Measurements from ENCODE around the gene LYPD6B. TPM values are rescaled to one million over a fixed set of nuclear protein-coding genes. Genes with fewer than 3 reads are reported as not detected.

The LYPD6B gene
- total RNA-seq, 1 donor from 2014 or later = 0.58 TPM

DNA sequence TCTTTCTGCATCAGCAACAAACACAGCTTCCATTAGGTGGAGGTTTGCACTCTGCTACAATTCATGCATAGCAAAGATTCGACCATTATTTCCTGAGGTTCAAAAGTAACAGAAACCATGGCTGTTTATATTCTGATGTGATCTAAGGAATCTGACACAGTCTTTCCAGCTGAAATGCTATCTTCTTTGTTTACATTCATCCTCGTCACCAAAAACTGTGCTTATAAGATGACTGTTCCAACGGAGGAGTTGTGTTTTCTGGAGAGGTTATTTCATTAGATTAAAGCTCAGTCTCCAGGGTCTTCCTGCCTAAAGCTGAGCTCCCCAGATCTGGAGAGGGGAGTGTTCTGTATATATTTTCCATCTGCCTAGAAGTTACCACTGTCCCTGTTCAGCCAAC, 45.1 kb upstream of the LYPD6B start:
- intact Hi-C loops (cut with micrococcal nuclease) = loop anchor here (10.0 kb wide), 1 partner anchor 209 kb away; no protein-coding TSS in a partner anchor
- H3K36me3 Mint-ChIP-seq (ENCODE audit: low read depth) = no peaks in the 10 kb centered on the region
- no peak overlapping the region for H3K4me3 Mint-ChIP-seq
- H3K27ac Mint-ChIP-seq = no peak overlapping the region
- no peak for DNase-seq
- no peaks in the 10 kb centered on the region for H3K27me3 Mint-ChIP-seq
- H3K4me1 Mint-ChIP-seq = peaks cover 3% of the 10 kb centered on the region
- POLR2A ChIA-PET = no interaction called here
- ATAC-seq (ENCODE audit: low read depth) = no peak
- H3K9me3 Mint-ChIP-seq = no peaks in the 10 kb centered on the region
- TF ChIP-seq, protein P1, sequence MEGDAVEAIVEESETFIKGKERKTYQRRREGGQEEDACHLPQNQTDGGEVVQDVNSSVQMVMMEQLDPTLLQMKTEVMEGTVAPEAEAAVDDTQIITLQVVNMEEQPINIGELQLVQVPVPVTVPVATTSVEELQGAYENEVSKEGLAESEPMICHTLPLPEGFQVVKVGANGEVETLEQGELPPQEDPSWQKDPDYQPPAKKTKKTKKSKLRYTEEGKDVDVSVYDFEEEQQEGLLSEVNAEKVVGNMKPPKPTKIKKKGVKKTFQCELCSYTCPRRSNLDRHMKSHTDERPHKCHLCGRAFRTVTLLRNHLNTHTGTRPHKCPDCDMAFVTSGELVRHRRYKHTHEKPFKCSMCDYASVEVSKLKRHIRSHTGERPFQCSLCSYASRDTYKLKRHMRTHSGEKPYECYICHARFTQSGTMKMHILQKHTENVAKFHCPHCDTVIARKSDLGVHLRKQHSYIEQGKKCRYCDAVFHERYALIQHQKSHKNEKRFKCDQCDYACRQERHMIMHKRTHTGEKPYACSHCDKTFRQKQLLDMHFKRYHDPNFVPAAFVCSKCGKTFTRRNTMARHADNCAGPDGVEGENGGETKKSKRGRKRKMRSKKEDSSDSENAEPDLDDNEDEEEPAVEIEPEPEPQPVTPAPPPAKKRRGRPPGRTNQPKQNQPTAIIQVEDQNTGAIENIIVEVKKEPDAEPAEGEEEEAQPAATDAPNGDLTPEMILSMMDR (IDR thresholded peaks at IDR 0.05) = no peak
- CTCF ChIA-PET = interaction anchor here (0.9 kb wide), 1 partner anchor 24 kb away, joined by 4 read pairs; no protein-coding TSS in a partner anchor

DNA sequence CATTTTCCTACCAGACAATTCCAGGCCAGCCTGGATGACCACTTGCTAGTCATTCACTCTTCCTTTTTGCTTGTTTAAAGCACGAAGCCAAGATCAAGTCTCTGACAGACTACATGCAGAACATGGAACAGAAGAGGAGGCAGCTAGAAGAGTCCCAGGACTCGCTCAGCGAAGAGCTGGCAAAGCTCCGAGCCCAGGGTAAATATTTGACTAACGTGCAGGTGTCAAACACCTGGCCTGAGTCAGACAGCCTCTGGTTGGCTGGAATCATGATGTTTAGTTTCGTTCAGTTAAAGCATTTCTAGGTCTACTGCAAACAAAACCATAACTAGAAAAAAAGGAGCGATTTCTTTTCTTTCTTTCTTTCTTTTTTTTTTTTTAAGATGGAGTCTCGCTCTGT, 44.2 kb upstream of the LYPD6B start:
- CTCF ChIA-PET = no interaction called here

DNA sequence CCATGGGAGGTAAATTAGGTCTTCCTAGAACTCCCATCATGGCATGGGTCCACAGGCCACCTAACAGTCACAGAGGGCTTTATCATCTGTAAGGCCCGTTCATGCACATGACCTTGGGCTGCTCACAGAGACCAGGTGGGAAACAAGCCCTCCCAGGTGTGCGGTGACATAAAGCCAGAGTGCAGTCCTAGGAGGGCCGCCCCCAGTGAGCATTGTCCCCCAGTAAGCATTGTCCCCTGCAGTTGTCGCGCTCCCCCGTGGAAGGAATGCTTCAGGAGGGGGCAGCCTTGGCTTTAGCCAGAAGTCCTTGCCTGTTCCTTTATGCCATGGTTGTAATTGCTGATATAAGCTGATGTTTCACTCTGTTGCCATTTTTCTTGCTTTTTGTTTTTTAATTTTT, 41.7 kb upstream of the LYPD6B start:
- Mint-ChIP-seq H3K36me3 (ENCODE audit: low read depth) (no peaks in the 10 kb centered on the region), H3K27ac (no peak overlapping the region), H3K4me3 (no peak overlapping the region), H3K27me3 (no peaks in the 10 kb centered on the region), H3K9me3 (no peaks in the 10 kb centered on the region), H3K4me1 (no peaks in the 10 kb centered on the region)
- intact Hi-C loops (cut with micrococcal nuclease) = loop anchor here (10.0 kb wide), 1 partner anchor 212 kb away; no protein-coding TSS in a partner anchor
- no peak for ATAC-seq (ENCODE audit: low read depth)
- ChIA-PET POLR2A (no interaction called here), CTCF (no interaction called here)
- TF ChIP-seq, protein P1 (IDR thresholded peaks at IDR 0.05) = no peak
- no peak for DNase-seq

More for the DNA sequence above, 44.2 kb upstream of the LYPD6B start:
- Mint-ChIP-seq H3K36me3 (ENCODE audit: low read depth) (no peaks in the 10 kb centered on the region), H3K9me3 (no peaks in the 10 kb centered on the region), H3K4me1 (peaks cover 3% of the 10 kb centered on the region), H3K27ac (no peak overlapping the region), H3K4me3 (no peak overlapping the region), H3K27me3 (no peaks in the 10 kb centered on the region)
- DNase-seq (no peak), ATAC-seq (ENCODE audit: low read depth) (no peak)
- intact Hi-C loops (cut with micrococcal nuclease) = loop anchor here (10.0 kb wide), 1 partner anchor 210 kb away; no protein-coding TSS in a partner anchor
- TF ChIP-seq, protein P1 (IDR thresholded peaks at IDR 0.05) = no peak
- POLR2A ChIA-PET = no interaction called here

DNA sequence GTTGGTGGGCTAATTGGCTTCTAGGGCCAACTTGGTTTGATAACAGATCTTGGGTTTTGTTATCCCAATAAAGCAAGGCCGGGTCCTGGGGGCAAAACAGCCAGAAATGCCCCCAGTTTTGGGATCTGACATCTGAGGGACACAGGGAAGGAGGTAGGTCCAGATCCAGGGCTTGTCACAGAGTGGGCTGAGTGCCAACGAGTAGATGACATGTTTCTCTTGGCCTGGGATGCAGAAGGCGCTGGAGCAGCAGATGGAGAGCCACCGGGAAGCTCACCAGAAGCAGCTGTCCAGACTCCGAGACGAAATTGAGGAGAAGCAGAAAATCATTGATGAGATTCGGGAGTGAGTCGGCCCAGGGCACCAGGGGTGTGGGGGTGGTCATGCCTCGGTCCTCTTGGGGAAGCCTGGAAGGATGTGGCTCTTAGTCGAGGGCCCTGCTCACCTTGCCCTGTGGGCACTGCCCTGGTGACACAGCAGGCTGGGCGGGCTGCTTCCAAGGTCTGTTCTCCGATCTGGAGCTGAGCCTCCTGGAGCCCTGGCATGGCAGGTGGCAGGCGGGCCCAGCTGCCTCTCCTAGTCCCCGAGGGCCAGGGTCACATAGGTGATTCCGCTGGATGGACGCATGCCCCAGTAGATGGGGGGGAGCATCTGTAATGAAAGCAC, 40.2 kb upstream of the LYPD6B start:
- intact Hi-C loops (cut with micrococcal nuclease) = loop anchor here (10.0 kb wide), 1 partner anchor 213 kb away; no protein-coding TSS in a partner anchor
- no peaks in the 10 kb centered on the region for H3K4me1 Mint-ChIP-seq

DNA sequence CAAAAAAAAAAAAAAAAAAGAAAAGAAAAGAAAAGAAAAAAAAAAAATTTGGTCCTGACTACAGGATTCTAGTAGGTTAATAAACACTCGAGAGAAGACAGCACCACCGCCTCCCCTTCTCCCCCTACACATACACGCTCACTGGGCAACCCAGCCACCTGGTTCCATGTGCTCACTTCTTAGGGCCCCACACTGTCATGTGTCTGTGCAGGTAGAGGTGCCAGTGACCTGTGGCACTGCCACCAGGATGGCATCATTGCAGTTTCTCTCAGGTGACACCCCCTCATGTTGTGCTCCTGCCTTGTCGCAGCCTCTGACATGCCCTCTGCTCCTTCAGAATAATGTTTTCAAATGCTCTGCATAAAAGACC, 39.7 kb upstream of the LYPD6B start:
- no peaks in the 10 kb centered on the region for H3K4me1 Mint-ChIP-seq
- TF ChIP-seq, protein P1 (IDR thresholded peaks at IDR 0.05) = no peak
- no peaks in the 10 kb centered on the region for H3K9me3 Mint-ChIP-seq
- H3K36me3 Mint-ChIP-seq (ENCODE audit: low read depth) = no peaks in the 10 kb centered on the region
- POLR2A ChIA-PET = no interaction called here
- H3K27ac Mint-ChIP-seq = no peak overlapping the region
- ATAC-seq (ENCODE audit: low read depth) (no peak), DNase-seq (no peak)
- no peak overlapping the region for H3K4me3 Mint-ChIP-seq
- CTCF ChIA-PET = no interaction called here
- intact Hi-C loops (cut with micrococcal nuclease) = loop anchor here (10.0 kb wide), 1 partner anchor 214 kb away; no protein-coding TSS in a partner anchor
- H3K27me3 Mint-ChIP-seq = no peaks in the 10 kb centered on the region

More for the DNA sequence above, 40.2 kb upstream of the LYPD6B start:
- Mint-ChIP-seq H3K27me3 (no peaks in the 10 kb centered on the region), H3K9me3 (no peaks in the 10 kb centered on the region), H3K36me3 (ENCODE audit: low read depth) (no peaks in the 10 kb centered on the region), H3K4me3 (no peak overlapping the region), H3K27ac (no peak overlapping the region)
- ChIA-PET POLR2A (no interaction called here), CTCF (no interaction called here)
- ATAC-seq (ENCODE audit: low read depth) (no peak), DNase-seq (no peak)
- TF ChIP-seq, protein P1 (IDR thresholded peaks at IDR 0.05) = no peak
